Activated CD4-positive, CD25-positive, alpha-beta regulatory T cell treated with anti-CD3 and anti-CD28 coated beads, Interleukin-2, amount 50 U/mL, for 72 hours (primary cell): Measurements from ENCODE around the gene THAP9.

Source experiments
- DNase-seq: peaks from one replicate; pipeline ENCODE4 v3.0.0; 2021

THAP9 gene

DNA sequence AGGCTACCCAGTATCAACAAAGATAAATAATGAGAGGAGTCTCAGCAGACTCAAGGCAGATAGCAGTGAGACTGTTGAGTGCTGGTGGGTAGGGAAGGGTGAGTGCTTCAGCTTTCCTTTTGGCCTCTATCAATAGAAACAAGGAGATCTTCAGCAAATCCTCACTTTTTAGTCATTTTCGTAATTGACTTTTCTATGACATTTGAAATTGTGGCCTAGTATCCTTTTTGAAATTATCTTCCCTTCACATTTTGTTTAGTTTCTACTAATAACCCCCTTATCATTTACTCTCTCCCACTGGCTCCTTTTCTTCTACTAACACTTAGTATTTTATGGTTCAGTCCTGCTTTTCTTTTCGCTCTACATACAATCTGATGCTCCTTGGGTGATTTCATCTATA, 65.2 kb downstream of the THAP9 start:
- no peak for DNase-seq

DNA sequence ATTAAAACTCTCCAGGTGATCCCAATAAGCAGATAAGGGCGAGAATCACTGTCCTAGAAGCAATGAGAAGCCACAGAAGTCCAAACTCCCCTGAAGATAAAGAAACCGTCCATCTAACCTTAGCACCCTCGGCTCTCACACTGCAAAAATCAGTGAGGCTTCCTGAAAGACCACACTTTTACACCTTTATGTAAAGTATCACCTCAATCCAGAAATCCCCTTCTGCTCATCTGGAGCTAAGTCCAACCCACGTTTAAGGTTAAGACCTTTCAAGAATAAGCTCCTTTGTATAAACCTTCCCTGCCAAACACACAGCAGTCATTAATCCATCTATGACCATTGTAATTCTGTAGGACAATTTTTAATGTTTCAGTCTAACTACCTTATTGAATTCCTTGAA, 68.4 kb downstream of the THAP9 start:
- DNase-seq = no peak

DNA sequence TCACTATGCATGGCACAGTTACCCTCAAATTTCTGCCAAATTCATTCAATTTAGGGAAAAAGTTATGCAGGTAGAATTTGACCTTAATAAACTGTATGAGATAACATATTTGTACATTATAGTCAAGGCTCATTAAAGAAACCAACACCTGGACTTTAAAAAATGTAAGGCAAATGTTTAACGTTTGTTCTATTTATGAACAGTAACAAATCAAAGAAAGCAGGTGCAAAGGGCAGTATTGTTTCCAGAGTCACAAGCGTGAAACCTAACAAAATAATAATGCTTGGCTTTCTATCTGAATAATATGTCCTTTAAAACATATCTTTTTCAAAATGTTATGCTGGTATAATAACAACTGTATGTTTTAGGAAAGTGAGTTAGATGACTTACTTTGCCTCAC, 68.9 kb downstream of the THAP9 start:
- DNase-seq = no peak
